Epithelial cell of proximal tubule (primary cell): ENCODE measurements around the gene PSME2. TPM values are rescaled to one million over a fixed set of nuclear protein-coding genes. Genes with fewer than 3 reads are reported as not detected.

Source experiments
- DNase-seq: peaks from one replicate; pipeline ENCODE4 v3.0.0-alpha.2; 2011; ENCODE audit warnings: low read depth
- H3K4me3 ChIP-seq: 2 replicates; pipeline ENCODE4 v1.5.1; 2011; ENCODE audit warnings: low read depth, mild to moderate bottlenecking, low read length
- total RNA-seq: library from RNA; depleted of rRNA; stranded (reverse); fragments of >200 nt; gene quantifications from 2 replicates; pipeline ENCODE4 v1.2.3, GENCODE V29; 2015
- TF ChIP-seq, protein P1 (sequence below): conservative IDR thresholded peaks from 2 replicates; pipeline ENCODE4 v1.5.1; 2012; ENCODE audit warnings: low read depth, mild to moderate bottlenecking, low read length

PSME2 gene
- total RNA-seq, 1 donor from 2014 or later: 156 TPM

DNA sequence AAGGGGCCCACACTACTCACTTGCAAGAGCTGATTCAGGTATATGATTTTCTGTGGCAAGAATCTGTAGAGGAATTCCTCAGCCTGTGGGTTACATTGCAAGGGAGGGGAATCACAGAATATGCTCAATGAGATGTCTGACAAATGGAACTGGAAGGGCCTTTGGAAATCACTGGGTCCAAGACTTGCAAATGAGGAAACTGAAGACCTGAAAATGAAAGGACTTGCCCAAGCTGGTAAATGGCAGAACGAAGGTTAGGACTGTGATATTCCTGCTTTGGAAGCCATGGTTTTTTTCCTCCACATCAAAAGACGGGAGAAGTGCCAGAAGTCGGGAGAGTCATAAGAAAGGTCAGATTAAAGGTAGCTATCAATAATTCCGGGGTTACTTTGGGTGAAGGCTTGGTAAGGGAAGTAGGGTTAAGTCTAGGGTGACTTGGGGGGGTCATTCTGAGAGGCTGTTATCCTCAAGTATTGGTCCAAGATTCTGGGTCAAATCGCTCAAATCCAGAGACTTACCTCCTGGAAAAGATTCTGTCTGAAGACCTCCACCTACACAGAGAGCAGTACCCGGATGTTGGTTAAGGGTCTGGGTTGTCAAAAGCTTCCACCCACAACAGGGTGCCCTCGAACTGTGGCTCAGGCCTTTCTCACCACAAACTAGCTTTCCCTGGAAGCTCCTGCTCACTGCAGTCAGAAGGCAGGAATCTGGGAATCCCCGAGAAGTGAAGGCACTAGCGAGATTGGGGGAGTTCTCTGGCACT lies 539 bp downstream of the PSME2 start:
- peak overlapping the region; percentile 94 for H3K4me3 ChIP-seq
- TF ChIP-seq, protein P1, sequence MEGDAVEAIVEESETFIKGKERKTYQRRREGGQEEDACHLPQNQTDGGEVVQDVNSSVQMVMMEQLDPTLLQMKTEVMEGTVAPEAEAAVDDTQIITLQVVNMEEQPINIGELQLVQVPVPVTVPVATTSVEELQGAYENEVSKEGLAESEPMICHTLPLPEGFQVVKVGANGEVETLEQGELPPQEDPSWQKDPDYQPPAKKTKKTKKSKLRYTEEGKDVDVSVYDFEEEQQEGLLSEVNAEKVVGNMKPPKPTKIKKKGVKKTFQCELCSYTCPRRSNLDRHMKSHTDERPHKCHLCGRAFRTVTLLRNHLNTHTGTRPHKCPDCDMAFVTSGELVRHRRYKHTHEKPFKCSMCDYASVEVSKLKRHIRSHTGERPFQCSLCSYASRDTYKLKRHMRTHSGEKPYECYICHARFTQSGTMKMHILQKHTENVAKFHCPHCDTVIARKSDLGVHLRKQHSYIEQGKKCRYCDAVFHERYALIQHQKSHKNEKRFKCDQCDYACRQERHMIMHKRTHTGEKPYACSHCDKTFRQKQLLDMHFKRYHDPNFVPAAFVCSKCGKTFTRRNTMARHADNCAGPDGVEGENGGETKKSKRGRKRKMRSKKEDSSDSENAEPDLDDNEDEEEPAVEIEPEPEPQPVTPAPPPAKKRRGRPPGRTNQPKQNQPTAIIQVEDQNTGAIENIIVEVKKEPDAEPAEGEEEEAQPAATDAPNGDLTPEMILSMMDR: no peak
- DNase-seq: no peak

DNA sequence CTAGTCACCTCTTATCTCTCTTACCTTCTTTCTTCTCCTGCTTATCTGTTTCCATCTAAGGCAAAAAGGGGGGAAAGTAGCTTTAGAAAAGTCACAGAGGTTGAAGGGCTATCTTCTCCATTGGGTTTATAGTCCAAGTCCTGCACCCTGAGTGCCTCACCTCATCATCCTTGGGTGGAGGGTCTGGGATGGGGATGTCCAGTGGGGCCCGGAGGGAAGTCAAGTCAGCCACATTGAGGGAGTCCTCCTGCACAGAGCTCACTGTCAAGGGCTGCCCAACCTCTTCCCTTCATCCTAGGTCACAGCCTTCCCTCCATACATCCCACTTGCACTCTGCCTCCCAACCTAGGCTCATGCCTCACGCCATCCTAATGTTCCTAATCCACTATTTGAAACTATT lies 1.2 kb downstream of the PSME2 start:
- DNase-seq: no peak
- H3K4me3 ChIP-seq: peak overlapping the region; percentile 94
- TF ChIP-seq, protein P1: no peak

DNA sequence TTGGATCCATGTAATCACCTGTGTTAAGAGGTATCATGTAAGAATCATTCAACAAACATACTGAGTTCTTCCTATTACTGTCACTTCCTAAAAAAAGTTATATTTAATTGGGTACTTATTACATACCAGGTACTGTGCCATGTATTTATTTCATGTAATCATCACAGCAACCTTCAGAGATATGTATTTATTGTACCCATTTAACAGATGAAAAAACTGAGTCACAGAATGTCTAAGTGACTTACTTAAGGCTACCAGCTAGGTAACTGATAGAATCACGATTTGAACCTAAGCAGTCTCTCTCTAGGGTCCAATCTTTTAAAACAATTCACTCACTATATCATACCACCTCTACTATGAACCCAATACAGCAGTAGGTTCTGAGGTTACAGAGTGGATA lies 2.0 kb downstream of the PSME2 start:
- H3K4me3 ChIP-seq: no peak overlapping the region
- TF ChIP-seq, protein P1: no peak
- DNase-seq: no peak

DNA sequence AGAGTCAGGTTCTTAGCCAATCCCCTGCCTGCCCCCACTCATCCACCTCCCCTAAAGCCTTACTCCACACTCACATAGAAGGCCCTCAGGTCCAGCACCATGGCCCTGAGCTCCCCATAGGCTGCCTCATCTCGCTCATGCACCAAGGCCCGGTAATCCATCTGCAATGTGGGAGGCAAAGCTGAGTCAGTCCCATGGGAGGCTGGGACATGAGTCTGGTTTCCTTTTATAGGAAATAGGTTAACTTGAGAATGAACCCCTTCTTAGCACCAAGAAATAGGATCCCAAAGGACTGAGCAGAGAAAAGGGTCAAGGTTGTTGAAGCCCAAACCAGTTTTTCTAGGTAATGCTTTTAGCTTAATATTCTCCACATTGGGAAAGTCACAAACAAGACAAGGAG lies 2.9 kb downstream of the PSME2 start:
- TF ChIP-seq, protein P1: no peak
- DNase-seq: no peak
- H3K4me3 ChIP-seq: no peak overlapping the region

DNA sequence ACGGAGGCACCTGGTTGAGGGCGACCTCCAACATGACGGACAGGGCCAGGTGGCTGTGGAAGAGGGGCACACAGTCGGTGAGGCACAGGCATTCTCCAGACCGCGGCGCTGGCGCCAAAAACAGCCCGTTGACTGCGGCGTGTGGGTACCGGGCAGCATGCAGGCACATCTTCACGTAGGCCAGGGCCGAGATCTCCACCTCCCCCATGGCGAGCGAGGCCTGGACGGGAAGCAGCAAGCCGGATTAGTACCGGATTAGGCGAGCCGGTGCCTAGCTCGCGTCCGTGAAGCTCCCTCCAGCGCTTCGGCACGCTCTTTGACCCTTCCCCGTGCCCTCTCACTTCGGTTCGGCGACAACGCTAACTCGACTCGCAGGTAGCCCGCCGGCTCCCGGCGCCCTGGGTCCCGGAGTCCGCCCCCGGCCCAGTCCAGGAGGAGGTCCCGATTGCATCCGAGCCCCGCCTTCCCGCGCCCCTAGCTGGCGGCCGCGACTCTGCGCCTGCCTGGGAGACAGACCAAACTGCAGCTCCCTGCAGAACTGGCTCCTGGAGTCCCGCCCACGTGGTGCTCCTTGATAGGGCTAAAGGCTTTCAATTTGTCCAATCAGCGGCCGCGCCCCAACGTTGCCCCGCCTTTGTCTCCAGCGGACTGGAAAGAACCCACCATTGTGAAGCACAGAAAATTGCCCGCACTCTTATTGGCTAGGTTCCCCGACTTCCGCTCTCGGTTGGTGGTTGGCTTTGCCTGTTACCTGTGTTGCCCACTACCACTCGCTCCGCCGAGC lies 5.1 kb downstream of the PSME2 start, which contains the start of gene EMC9:
TSS of gene EMC9 (minus strand) at position 495 of the 784 bp plus-strand sequence. CDS start at position 208, 287 bp downstream.
- peak; percentile 91 for DNase-seq
- TF ChIP-seq, protein P1: peak; percentile 37
- H3K4me3 ChIP-seq: peak within 1 kb of the TSS; percentile 89

DNA sequence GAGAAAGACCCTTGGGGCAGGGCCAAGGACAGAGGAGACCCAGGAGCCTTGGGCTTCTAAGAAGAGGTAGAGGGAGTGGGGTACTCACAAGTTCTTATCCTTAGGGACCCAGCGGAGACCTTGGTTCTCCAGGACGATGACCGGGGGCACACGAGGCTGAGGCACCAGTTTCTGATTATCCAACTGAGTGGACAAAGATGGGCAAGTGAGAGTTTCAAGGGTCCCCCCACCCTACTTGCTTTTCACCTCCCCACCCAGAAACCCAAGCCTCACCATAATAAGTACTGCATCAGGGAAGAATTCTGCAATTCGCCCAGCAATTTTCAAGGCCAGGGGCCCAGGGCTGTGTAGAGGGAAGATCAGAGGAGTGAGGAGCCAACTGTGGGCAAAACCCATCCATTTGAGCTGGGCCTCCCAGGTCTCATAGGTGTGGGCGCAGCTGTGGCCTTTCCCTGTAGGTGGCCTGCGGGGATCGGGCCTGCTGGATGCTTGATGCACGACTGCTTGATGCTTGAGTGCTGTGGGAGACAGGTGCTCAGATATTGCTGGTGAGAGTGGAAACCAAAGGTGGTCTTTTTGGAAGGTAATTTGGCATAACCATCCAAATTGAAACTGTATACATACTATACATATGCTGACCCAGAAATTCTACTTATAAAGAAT lies 7.0 kb downstream of the PSME2 start:
- TF ChIP-seq, protein P1: no peak
- no peak for DNase-seq
- peak overlapping the region; percentile 89 for H3K4me3 ChIP-seq
